Measurements from ENCODE around the gene RSPO1.
"Not testable (repeated sequence)": the region's sequence is repeated elsewhere in the genome, so short reads cannot be mapped to it uniquely, and the experiment has no call there.

RSPO1 gene

DNA sequence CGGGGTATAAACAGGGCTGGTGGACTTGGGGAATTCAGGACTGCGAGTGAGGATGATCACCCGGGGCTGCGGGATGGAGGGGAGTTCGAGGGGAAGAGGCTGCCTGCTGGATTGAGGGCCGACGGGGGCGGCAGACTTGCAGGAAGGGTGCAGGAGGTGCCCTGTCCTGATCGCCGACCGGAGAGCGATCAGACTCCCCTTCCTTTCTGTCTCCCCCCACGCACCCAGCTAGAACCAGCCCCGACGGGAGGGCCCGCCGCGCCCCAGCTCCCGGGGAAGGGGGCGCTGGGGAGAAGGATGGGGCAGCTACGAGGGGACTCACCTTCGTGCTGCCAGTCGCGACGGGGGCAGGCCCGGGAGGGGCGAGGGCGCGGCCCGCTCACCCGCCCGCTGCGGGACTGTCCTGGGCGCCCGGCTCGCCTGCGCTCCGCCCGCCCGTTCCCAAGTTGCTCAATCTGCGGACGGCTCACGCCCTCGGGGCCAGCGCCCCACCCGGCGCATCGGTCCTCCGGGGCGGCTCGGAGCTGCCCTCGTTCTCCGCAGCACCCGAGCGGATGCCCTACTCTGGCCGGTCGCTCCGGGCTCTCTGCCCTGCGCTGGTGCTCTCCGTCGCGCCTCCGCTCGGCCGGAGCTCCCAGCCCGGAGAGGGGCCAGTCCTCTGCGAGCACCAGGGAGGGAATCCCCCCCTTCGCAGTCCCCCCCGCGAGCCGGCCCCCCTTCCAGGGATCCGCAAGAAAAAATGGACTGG, at the start of gene RSPO1:
Gene RSPO1, minus strand, starts transcription at position 649 of the 748 bp plus-strand sequence. CDS start 5,231 bp downstream, outside the sequence.
- no peak within 1 kb of the TSS for H3K27ac ChIP-seq (ENCODE audit: low read depth, low read length)
- peaks cover 97% of the 10 kb centered on the region for H3K27me3 ChIP-seq (ENCODE audit: insufficient read depth, low read length)
- no peaks in the 10 kb centered on the region for H3K36me3 ChIP-seq (ENCODE audit: insufficient read depth, low read length)
- no peaks in the 10 kb centered on the region for H3K4me1 ChIP-seq (ENCODE audit: control insufficient read depth, insufficient read depth, low read length, unreplicated experiment)
- H3K79me2 ChIP-seq (ENCODE audit: control insufficient read depth, insufficient read depth, low read length, unreplicated experiment), result no peaks in the 10 kb centered on the region
- H3K4me3 ChIP-seq (ENCODE audit: low read depth, low read length), result peak within 1 kb of the TSS; percentile 43; the same call in 1 of the 2 replicates
- H2AFZ ChIP-seq (ENCODE audit: low read length, unreplicated experiment), result no peak within 1 kb of the TSS

DNA sequence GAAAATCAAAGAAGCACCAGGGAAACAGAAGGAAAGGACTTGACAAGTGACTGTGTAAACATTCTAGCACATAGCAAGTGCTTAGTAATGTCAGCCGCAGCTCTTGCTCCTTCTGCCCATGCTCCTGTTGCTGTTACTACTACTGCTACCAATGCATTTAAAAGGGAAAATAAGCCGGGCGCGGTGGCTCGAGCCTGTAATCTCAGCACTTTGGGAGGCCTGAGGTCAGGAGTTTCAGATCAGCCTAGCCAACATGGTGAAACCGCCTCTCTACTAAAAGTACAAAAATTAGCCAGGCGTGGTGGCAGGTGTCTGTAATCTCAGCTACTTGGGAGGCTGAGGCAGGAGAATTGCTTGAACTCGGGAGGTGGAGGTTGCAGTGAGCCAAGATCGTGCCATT, 49.5 kb upstream of the RSPO1 start:
- peaks cover 14% of the 10 kb centered on the region for H3K79me2 ChIP-seq (ENCODE audit: control insufficient read depth, insufficient read depth, low read length, unreplicated experiment)
- H3K36me3 ChIP-seq (ENCODE audit: insufficient read depth, low read length); H2AFZ ChIP-seq (ENCODE audit: low read length, unreplicated experiment); H3K27me3 ChIP-seq (ENCODE audit: insufficient read depth, low read length); H3K4me1 ChIP-seq (ENCODE audit: control insufficient read depth, insufficient read depth, low read length, unreplicated experiment); H3K4me3 ChIP-seq (ENCODE audit: low read depth, low read length); H3K27ac ChIP-seq (ENCODE audit: low read depth, low read length): not testable (repeated sequence)

DNA sequence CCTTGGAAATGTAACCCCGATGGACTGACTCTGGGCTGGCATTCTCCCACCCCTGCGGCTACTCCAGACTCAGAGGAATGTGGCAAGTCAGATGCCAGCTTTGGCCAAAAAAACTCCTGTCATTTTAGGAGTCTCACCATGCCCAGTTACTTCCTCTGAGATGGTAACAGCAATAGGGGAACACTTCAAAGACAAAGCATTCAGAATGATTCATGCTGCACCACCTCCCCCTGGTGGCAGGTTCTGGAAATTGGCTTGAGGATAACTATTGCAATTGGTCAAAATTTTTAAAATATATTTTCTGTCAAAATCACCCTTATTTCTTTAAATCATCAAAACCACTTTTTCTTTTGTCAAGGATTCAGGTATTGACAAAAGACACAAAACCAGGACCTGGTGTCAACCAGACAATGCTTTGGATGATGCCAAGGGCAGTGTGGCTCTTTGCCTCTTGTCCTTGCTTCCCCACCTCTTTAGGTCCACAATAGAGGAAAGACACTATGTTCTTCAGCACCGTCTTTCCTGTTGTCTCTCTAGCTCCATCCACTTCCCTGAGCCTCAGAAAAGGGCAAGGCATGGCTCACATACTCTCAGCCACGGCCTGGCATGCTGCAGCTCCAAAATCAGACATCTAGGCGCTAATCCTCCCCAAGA, 47.8 kb upstream of the RSPO1 start:
- no peaks in the 10 kb centered on the region for H3K27me3 ChIP-seq (ENCODE audit: insufficient read depth, low read length)
- no peak overlapping the region for H3K27ac ChIP-seq (ENCODE audit: low read depth, low read length)
- H3K4me1 ChIP-seq (ENCODE audit: control insufficient read depth, insufficient read depth, low read length, unreplicated experiment), result no peaks in the 10 kb centered on the region
- no peak overlapping the region for H3K4me3 ChIP-seq (ENCODE audit: low read depth, low read length)
- no peak overlapping the region for H2AFZ ChIP-seq (ENCODE audit: low read length, unreplicated experiment)
- H3K36me3 ChIP-seq (ENCODE audit: insufficient read depth, low read length), result 0 out of 2 replicates have a peak, but pooled peaks cover 6% of the 10 kb centered on the region
- H3K79me2 ChIP-seq (ENCODE audit: control insufficient read depth, insufficient read depth, low read length, unreplicated experiment), result no peaks in the 10 kb centered on the region

DNA sequence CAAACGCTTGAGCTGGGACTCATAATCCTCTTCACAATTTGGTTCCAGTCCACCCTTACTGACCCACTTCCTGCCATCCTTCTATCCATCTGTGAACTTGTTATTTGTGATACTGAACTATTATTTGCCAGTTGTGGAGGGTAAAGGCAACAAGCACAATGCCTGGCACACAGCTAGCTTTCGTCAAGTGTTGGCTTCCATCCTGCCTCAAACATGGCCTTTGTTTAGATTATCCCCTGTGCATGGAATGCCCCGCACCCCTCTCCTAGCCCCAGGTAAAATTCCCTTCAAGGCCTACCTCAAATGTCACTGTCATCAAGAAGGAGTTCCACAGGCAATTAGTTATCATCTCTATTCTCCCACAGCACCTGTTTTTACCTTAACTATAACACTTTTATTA, 46.2 kb upstream of the RSPO1 start:
- Histone ChIP-seq H3K4me1 (ENCODE audit: control insufficient read depth, insufficient read depth, low read length, unreplicated experiment) (no peaks in the 10 kb centered on the region), H3K79me2 (ENCODE audit: control insufficient read depth, insufficient read depth, low read length, unreplicated experiment) (no peaks in the 10 kb centered on the region), H3K4me3 (ENCODE audit: low read depth, low read length) (no peak overlapping the region), H2AFZ (ENCODE audit: low read length, unreplicated experiment) (no peak overlapping the region), H3K36me3 (ENCODE audit: insufficient read depth, low read length) (0 out of 2 replicates have a peak, but pooled peaks cover 6% of the 10 kb centered on the region), H3K27ac (ENCODE audit: low read depth, low read length) (no peak overlapping the region), H3K27me3 (ENCODE audit: insufficient read depth, low read length) (no peaks in the 10 kb centered on the region)

DNA sequence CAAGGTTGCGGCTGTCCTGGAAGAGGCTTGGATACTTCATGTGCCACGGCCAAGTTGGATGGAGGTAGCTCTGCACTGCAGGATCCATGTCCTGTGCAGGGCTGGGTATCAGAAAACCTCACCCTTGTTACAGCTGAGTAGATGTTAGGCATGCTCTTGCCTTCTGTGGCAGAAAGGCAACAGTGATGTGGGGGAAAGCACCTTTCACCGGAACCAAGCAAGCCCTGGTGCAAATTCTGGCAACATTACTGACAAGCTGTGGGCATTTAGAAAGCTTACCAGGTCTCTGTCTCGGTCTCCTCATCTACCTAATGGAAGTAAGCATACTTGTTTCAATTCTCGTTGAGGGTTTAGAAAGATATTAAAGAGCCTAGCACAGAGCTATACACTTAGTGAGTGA, 43.1 kb upstream of the RSPO1 start:
- Histone ChIP-seq H3K4me1 (ENCODE audit: control insufficient read depth, insufficient read depth, low read length, unreplicated experiment) (no peaks in the 10 kb centered on the region), H3K27me3 (ENCODE audit: insufficient read depth, low read length) (peaks cover 3% of the 10 kb centered on the region), H3K4me3 (ENCODE audit: low read depth, low read length) (no peak overlapping the region), H3K27ac (ENCODE audit: low read depth, low read length) (no peak overlapping the region), H2AFZ (ENCODE audit: low read length, unreplicated experiment) (no peak overlapping the region), H3K36me3 (ENCODE audit: insufficient read depth, low read length) (no peaks in the 10 kb centered on the region), H3K79me2 (ENCODE audit: control insufficient read depth, insufficient read depth, low read length, unreplicated experiment) (no peaks in the 10 kb centered on the region)

DNA sequence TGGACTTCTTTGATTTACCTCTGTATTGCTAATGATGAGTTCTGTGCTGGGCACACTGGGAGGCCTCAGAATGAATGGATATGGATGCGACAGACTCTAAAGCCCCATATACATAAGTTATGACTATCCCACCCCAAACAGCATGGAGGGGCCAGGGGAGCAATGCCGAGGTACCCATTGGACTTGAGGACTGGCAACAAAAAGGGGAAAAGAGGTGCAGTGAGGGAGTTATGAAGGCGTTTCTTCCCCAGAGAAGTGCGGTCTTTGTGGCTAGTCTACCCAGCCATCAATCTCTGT, 42.4 kb upstream of the RSPO1 start:
- no peaks in the 10 kb centered on the region for H3K4me1 ChIP-seq (ENCODE audit: control insufficient read depth, insufficient read depth, low read length, unreplicated experiment)
- H3K79me2 ChIP-seq (ENCODE audit: control insufficient read depth, insufficient read depth, low read length, unreplicated experiment), result no peaks in the 10 kb centered on the region
- H3K36me3 ChIP-seq (ENCODE audit: insufficient read depth, low read length), result no peaks in the 10 kb centered on the region
- peaks cover 11% of the 10 kb centered on the region for H3K27me3 ChIP-seq (ENCODE audit: insufficient read depth, low read length)
- H3K4me3 ChIP-seq (ENCODE audit: low read depth, low read length), result no peak overlapping the region
- no peak overlapping the region for H2AFZ ChIP-seq (ENCODE audit: low read length, unreplicated experiment)
- no peak overlapping the region for H3K27ac ChIP-seq (ENCODE audit: low read depth, low read length)

GRCh38 chr1:37676281-37677142, 41.8 kb upstream of the RSPO1 start:
- no peaks in the 10 kb centered on the region for H3K79me2 ChIP-seq (ENCODE audit: control insufficient read depth, insufficient read depth, low read length, unreplicated experiment)
- H3K4me1 ChIP-seq (ENCODE audit: control insufficient read depth, insufficient read depth, low read length, unreplicated experiment), result no peaks in the 10 kb centered on the region
- H3K27ac ChIP-seq (ENCODE audit: low read depth, low read length), result no peak overlapping the region
- H3K4me3 ChIP-seq (ENCODE audit: low read depth, low read length), result no peak overlapping the region
- no peaks in the 10 kb centered on the region for H3K36me3 ChIP-seq (ENCODE audit: insufficient read depth, low read length)
- peaks cover 16% of the 10 kb centered on the region for H3K27me3 ChIP-seq (ENCODE audit: insufficient read depth, low read length)
- no peak overlapping the region for H2AFZ ChIP-seq (ENCODE audit: low read length, unreplicated experiment)

DNA sequence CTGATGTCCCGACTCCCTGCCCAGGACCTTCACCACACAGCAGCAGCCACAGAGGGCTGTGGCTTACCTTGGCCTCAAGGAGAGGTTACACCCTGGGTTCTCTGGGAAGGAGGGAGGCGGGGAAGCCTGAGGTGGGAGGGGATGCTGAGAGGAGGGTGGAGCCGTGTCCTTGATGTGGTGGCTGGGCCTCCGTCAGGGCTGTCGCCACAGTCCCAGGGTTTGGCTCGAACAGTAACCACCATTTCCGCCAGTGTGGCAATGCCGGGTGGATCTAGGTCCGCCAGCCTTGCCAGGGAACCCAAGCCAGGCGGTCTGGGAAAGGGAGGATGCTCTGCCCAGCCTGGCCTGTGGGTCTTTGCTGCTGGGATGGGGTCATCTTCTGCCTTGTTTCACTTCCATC, 39.2 kb upstream of the RSPO1 start:
- peaks cover 37% of the 10 kb centered on the region for H3K27me3 ChIP-seq (ENCODE audit: insufficient read depth, low read length)

DNA sequence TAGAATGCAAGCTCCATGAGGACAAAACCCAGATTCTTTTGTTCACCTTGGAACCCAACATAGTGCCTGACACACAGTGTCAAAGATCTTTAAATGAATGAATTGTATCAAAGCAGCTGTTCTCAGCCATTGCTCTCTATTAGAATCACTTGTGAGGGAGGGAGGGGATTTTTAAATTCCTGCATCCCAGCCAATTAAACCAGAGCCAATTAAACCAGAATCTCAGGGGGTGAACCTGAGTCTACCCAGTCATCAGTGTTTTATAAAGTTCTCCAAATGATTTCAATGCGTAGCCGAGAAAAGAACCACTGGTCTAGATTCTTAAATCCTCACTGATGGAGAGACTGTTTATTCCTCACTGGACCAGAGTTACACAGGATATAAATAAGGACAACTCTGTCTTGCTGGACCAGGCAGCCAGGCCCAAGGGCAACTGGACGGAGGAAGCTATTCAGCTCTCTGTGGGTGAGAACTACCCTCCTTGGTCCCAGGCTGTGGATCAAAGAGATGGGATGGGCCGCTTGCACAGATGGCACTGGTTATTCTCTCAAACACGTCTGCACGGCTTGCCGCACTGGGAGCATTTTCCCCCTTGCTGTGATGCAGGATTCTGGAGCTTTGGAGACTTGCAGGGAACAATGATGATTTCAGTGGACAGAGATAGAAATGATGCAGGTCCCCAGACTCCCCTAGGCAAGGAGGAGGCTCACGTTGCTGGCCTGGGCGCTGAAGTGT, 37.6 kb upstream of the RSPO1 start:
- Histone ChIP-seq H3K27ac (ENCODE audit: low read depth, low read length) (no peak overlapping the region), H2AFZ (ENCODE audit: low read length, unreplicated experiment) (no peak overlapping the region), H3K79me2 (ENCODE audit: control insufficient read depth, insufficient read depth, low read length, unreplicated experiment) (no peaks in the 10 kb centered on the region), H3K27me3 (ENCODE audit: insufficient read depth, low read length) (peaks cover 53% of the 10 kb centered on the region), H3K4me1 (ENCODE audit: control insufficient read depth, insufficient read depth, low read length, unreplicated experiment) (no peaks in the 10 kb centered on the region), H3K4me3 (ENCODE audit: low read depth, low read length) (no peak overlapping the region), H3K36me3 (ENCODE audit: insufficient read depth, low read length) (no peaks in the 10 kb centered on the region)

More for the DNA sequence above, 39.2 kb upstream of the RSPO1 start:
- Histone ChIP-seq H3K4me1 (ENCODE audit: control insufficient read depth, insufficient read depth, low read length, unreplicated experiment) (no peaks in the 10 kb centered on the region), H3K27ac (ENCODE audit: low read depth, low read length) (no peak overlapping the region), H2AFZ (ENCODE audit: low read length, unreplicated experiment) (no peak overlapping the region), H3K36me3 (ENCODE audit: insufficient read depth, low read length) (no peaks in the 10 kb centered on the region), H3K79me2 (ENCODE audit: control insufficient read depth, insufficient read depth, low read length, unreplicated experiment) (no peaks in the 10 kb centered on the region), H3K4me3 (ENCODE audit: low read depth, low read length) (no peak overlapping the region)

- Histone ChIP-seq H3K27me3 (ENCODE audit: insufficient read depth, low read length) (peaks cover 59% of the 10 kb centered on the region), H3K4me1 (ENCODE audit: control insufficient read depth, insufficient read depth, low read length, unreplicated experiment) (no peaks in the 10 kb centered on the region), H3K36me3 (ENCODE audit: insufficient read depth, low read length) (no peaks in the 10 kb centered on the region), H3K4me3 (ENCODE audit: low read depth, low read length) (no peak overlapping the region), H3K27ac (ENCODE audit: low read depth, low read length) (no peak overlapping the region), H2AFZ (ENCODE audit: low read length, unreplicated experiment) (no peak overlapping the region), H3K79me2 (ENCODE audit: control insufficient read depth, insufficient read depth, low read length, unreplicated experiment) (no peaks in the 10 kb centered on the region)
These were observed 36.6 kb upstream of the RSPO1 start for GRCh38 chr1:37671261-37671660.

All from ACC112 (cell line).